Heart right ventricle (tissue), 16 donors: ENCODE data around the gene PROX2. TPM values are rescaled to one million over a fixed set of nuclear protein-coding genes. Genes with fewer than 3 reads are reported as not detected.
A peak's percentile ranks its signal among the peaks of the same experiment; 100 is the strongest.

Experiments used
- ATAC-seq, 8 donors: fragments of 200-7000 bp; cut with Tn5 transposase; one replicate each; pipeline ENCODE4 v1.9.1; 2020; ENCODE audit warnings: mild to moderate bottlenecking in 8 of 8, moderate library complexity in 8 of 8, moderate number of reproducible peaks in 1 of 8
- DNase-seq, 2 donors: peaks; one replicate each; pipeline ENCODE4 v3.0.0-alpha.2; 2020
- H3K27ac ChIP-seq, 10 donors: fragments of 200-600 bp; sonication (generic) in 2 of 10; one replicate each; pipeline versions ENCODE4 v1.5.0 to v1.8.0; 2020 to 2022; ENCODE audit warnings: mild to moderate bottlenecking in 3 of 10
- H3K27me3 ChIP-seq, 7 donors: fragments of 200-600 bp; one replicate each; pipeline ENCODE4 v1.8.0; 2021 to 2022; ENCODE audit warnings: mild to moderate bottlenecking in 2 of 7
- H3K36me3 ChIP-seq, 9 donors: fragments of 200-600 bp; sonication (generic) in 1 of 9; one replicate each; pipeline versions ENCODE4 v1.5.0 to v1.8.0; 2020 to 2022; ENCODE audit warnings: mild to moderate bottlenecking in 2 of 9
- H3K4me1 ChIP-seq, 9 donors: fragments of 200-600 bp; sonication (generic) in 1 of 9; one replicate each; pipeline versions ENCODE4 v1.5.0 to v1.8.0; 2020 to 2022; ENCODE audit warnings: mild to moderate bottlenecking in 4 of 9
- H3K4me3 ChIP-seq, 10 donors: fragments of 200-600 bp; sonication (generic) in 2 of 10; one replicate each; pipeline versions ENCODE4 v1.5.0 to v1.8.0; 2020 to 2022; ENCODE audit warnings: mild to moderate bottlenecking in 7 of 10, moderate library complexity in 2 of 10
- H3K9me3 ChIP-seq, 11 donors: fragments of 200-600 bp in 10 of 11; sonication (generic) in 2 of 11; one replicate each; pipeline versions ENCODE4 v1.5.0 to v1.8.0; 2013 to 2022; ENCODE audit warnings: mild to moderate bottlenecking in 2 of 11, control low read depth in 1 of 11, moderate library complexity in 1 of 11
- WGBS, 2 donors: extraction: QIAGEN DNeasy Blood & Tissue Kit; methylation state at CpG; one replicate each; pipeline ENCODE4 v1.1.7; 2013; ENCODE audit warnings: inconsistent platforms in 1 of 2; 5-methylcytosine and 5-hydroxymethylcytosine counted together
- intact Hi-C, 10 donors: fragments of 100-400 bp; cut with DNase I; formaldehyde crosslinking; loops; one replicate each; pipeline versions ENCODE4 v1.11.1 to v1.14.2; 2022
- polyA plus RNA-seq, 2 donors: library from polyadenylated mRNA; stranded (reverse); fragments of 200-250 nt; gene quantifications; one replicate each; pipeline ENCODE4 v1.2.3, GENCODE V29; 2013
- total RNA-seq, 10 donors: library from RNA; stranded (reverse); fragmentation: NEBNext Ultra II Directional in 3 of 10; extraction: Animal tissue kit (Norgen Biotek cat#: 25700) in 3 of 10; gene quantifications; one replicate each; pipeline versions ENCODE4 v1.2.1 to v1.2.4, GENCODE V29; 2021 to 2023
- TF ChIP-seq, protein P1 (sequence below), 9 donors: fragments of 200-600 bp; sonication (generic) in 2 of 9; IDR thresholded peaks; one replicate each; pipeline versions ENCODE4 v1.5.0 to v1.8.0; 2021 to 2022; ENCODE audit warnings: antibody characterized with exemption in 9 of 9, mild to moderate bottlenecking in 5 of 9, moderate library complexity in 1 of 9
- donor health status: Arrhythmogenic right ventricular cardiomyopathy.
- donor health status: ischemic (EF 13 %, LVEDD 7.1; RV severe dilation, severe dysfunction).
- donor health status: healthy with polysubstance abuse.
- donor health status: DM: no; HTN: yes; CAD: no.
- donor health status: DM: no; HTN: no; CAD: no.
- donor health status: ischemic (EF 25% LVEDD 6.9; RV normal size, moderate dysfunction).
- donor health status: ischemic (EF 25% LVEDD 5.7; RV mildly dilated, moderate dysfunction).
- donor health status: healthy.
- donor health status: DM: yes; HTN: yes; CAD: no.
- donor health status: Ischemic cardiomyopathy.
- donor health status: ischemic (EF 35%, LVEDD 5.7; RV mildly dilated, moderate dysfunction).
- donor health status: nonischemic (EF 11% LVEDD 7.7; RV severe dilation, severe dysfunction).
- donor health status: DM: yes; HTN: yes; CAD: no.
- donor health status: PGD.
- donor health status: ischemic (EF 29% LVEDD 5.4; RV normal size, mild dysfunction).
- donor health status: nonischemic (EF 23%, LVEDD 6.1; RV moderate dilation, normal function).

The PROX2 gene
- total and polyA plus RNA-seq, 12 donors, result not detected

GRCh38 chr14:74846968-74847665 is 28.8 kb downstream of the PROX2 start:
- WGBS, 2 donors, result 86 to 92% methylated on average over 1 of the region's 1 CpG
- TF ChIP-seq, protein P1, sequence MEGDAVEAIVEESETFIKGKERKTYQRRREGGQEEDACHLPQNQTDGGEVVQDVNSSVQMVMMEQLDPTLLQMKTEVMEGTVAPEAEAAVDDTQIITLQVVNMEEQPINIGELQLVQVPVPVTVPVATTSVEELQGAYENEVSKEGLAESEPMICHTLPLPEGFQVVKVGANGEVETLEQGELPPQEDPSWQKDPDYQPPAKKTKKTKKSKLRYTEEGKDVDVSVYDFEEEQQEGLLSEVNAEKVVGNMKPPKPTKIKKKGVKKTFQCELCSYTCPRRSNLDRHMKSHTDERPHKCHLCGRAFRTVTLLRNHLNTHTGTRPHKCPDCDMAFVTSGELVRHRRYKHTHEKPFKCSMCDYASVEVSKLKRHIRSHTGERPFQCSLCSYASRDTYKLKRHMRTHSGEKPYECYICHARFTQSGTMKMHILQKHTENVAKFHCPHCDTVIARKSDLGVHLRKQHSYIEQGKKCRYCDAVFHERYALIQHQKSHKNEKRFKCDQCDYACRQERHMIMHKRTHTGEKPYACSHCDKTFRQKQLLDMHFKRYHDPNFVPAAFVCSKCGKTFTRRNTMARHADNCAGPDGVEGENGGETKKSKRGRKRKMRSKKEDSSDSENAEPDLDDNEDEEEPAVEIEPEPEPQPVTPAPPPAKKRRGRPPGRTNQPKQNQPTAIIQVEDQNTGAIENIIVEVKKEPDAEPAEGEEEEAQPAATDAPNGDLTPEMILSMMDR (IDR thresholded peaks at IDR 0.05), result no peak

GRCh38 chr14:74846168-74846567 is 29.8 kb downstream of the PROX2 start:
- Histone ChIP-seq H3K4me1 (peaks cover 0 to 34% (median 4%) of the 10 kb centered on the region in 9 donors), H3K9me3 (no peaks in the 10 kb centered on the region), H3K27me3 (no peaks in the 10 kb centered on the region), H3K36me3 (peaks cover 0 to 2% (median 0%) of the 10 kb centered on the region in 9 donors), H3K27ac (peak overlapping the region in 2 of 10 donors; percentile 7 to 11), H3K4me3 (no peak overlapping the region)
- DNase-seq, result no peak
- intact Hi-C loops, result no loop called here
- ATAC-seq, result peak in 2 of 8 donors; percentile 49 to 53
- TF ChIP-seq, protein P1 (IDR thresholded peaks at IDR 0.05), result no peak
- 61 to 70% methylated on average over 3 of the region's 3 CpGs for WGBS, 2 donors

More at GRCh38 chr14:74846968-74847665, 28.8 kb downstream of the PROX2 start:
- peaks cover 0 to 30% (median 4%) of the 10 kb centered on the region in 9 donors for H3K4me1 ChIP-seq
- H3K27ac ChIP-seq, result peak overlapping the region in 1 of 10 donors; percentile 11
- no peak for ATAC-seq
- H3K9me3 ChIP-seq, result no peaks in the 10 kb centered on the region
- no peaks in the 10 kb centered on the region for H3K27me3 ChIP-seq
- no peak for DNase-seq
- intact Hi-C loops, result no loop called here
- no peaks in the 10 kb centered on the region for H3K36me3 ChIP-seq
- H3K4me3 ChIP-seq, result no peak overlapping the region

DNA sequence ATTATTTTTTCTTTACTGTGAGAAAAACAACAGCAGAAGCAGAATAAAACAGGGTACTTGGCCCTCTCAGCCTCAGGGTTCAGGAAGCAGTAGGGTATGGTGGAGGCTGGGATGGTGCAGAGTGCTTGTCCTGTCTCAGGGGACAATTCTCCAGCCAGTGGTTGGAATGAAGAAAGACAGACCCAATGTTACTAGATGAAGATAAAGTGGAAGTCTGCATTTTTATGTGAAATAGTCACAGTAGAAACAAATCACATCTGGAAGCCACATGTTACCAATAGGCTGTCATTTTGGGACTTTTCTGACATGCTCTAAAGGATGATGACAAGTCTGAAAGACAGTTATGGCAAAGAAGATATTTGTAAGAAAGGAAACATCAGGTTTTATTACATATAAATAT is 32.3 kb downstream of the PROX2 start:
- Histone ChIP-seq H3K9me3 (no peaks in the 10 kb centered on the region), H3K4me1 (peaks cover 0 to 34% (median 5%) of the 10 kb centered on the region in 9 donors), H3K4me3 (no peak overlapping the region), H3K27ac (no peak overlapping the region), H3K36me3 (peaks cover 0 to 14% (median 0%) of the 10 kb centered on the region in 9 donors), H3K27me3 (no peaks in the 10 kb centered on the region)
- TF ChIP-seq, protein P1 (IDR thresholded peaks at IDR 0.05), result no peak
- DNase-seq, result no peak
- intact Hi-C loops, result no loop called here
- peak; percentile 39 to 87 (median 58) for ATAC-seq

DNA sequence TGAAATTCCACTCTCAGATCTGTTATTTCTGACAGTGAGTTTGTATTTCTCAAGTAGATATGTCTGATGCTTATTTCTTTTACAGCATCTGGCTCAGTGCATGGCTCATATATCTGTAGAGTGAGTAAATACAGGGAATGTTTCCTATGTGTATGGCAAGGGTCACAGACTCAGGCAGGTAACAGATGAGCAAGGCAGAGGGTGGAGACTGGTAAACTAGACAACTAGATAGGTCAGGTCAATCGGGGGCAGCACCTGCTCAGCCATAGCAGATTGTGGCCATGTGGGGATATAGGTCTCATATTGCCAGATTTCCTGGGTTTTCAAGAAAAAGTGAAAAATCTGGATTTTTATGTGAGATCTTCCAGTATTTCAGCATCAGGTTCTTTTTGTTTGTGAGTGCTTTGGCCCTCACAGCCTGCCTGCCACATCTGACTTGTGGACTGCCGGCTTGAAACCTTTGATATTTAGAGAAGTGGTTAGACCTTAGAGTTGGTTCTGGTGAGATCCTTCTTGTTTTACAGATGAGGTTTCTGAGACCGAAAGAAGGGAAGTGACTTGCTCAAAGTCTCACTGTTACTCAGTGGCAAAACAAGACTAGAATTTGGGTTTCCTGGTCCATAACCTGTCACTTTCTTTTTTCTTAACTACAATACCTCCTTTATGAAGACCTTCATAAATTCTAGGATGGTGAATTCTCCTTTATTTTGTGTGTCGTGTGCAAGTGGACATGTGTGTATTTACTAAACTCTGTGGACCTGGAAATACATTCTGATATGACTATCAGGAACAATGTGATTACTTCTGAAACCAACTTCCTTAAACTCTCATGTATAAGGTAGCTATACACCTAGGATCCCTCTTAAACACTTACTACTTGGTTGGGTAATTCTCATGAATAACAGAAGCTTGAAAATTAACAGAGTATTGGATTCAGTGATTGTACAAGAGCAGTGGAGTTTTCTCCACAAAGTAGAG is 34.4 kb downstream of the PROX2 start:
- H3K4me3 ChIP-seq, result no peak overlapping the region
- WGBS, 2 donors, result 88 to 97% methylated on average over 4 of the region's 4 CpGs
- intact Hi-C loops, result no loop called here
- H3K9me3 ChIP-seq, result no peaks in the 10 kb centered on the region
- peaks cover 0 to 37% (median 13%) of the 10 kb centered on the region in 9 donors for H3K4me1 ChIP-seq
- DNase-seq (no peak), ATAC-seq (no peak)
- TF ChIP-seq, protein P1 (IDR thresholded peaks at IDR 0.05), result no peak
- H3K27me3 ChIP-seq, result no peaks in the 10 kb centered on the region
- peaks cover 0 to 17% (median 0%) of the 10 kb centered on the region in 9 donors for H3K36me3 ChIP-seq
- H3K27ac ChIP-seq, result peak overlapping the region in 1 of 10 donors; percentile 50
